SK-N-SH treated with all-trans-retinoic acid at 6 μM for 48 hours (cell line): ENCODE results near the gene CCDC159.

Source experiments
- ARNTL ChIP-seq: fragments of 450-650 bp; formaldehyde crosslinking; IDR thresholded peaks from 2 replicates; pipeline ENCODE4 v1.5.0; 2020; ENCODE audit warnings: low read depth, mild to moderate bottlenecking, moderate library complexity, borderline replicate concordance
- CSDC2 ChIP-seq: fragments of 250-450 bp; sonication (Bioruptor Pico); IDR thresholded peaks from 2 replicates; pipeline ENCODE4 v1.5.0; 2020; ENCODE audit warnings: mild to moderate bottlenecking, moderate library complexity
- GLIS3 ChIP-seq: fragments of 250-450 bp; sonication (Bioruptor Pico); IDR thresholded peaks from 2 replicates; pipeline ENCODE4 v1.5.0; 2020; ENCODE audit warnings: mild to moderate bottlenecking, moderate library complexity
- PPARA ChIP-seq: fragments of 250-450 bp; sonication (Bioruptor Pico); IDR thresholded peaks from 2 replicates; pipeline ENCODE4 v1.5.0; 2020; ENCODE audit warnings: mild to moderate bottlenecking, borderline replicate concordance
- TCF4 ChIP-seq: fragments of 250-450 bp; sonication (Bioruptor Pico); IDR thresholded peaks from 2 replicates; pipeline ENCODE4 v1.8.0; 2021; ENCODE audit warnings: mild to moderate bottlenecking, moderate library complexity, borderline replicate concordance
- ZNF565 ChIP-seq: fragments of 450-650 bp; formaldehyde crosslinking; conservative IDR thresholded peaks from 2 replicates; pipeline ENCODE4 v1.5.0; 2020; ENCODE audit warnings: low read depth, mild to moderate bottlenecking, moderate library complexity
- TF ChIP-seq, protein P1 (sequence below): fragments of 250-450 bp; sonication (Bioruptor Pico); IDR thresholded peaks from 2 replicates; pipeline ENCODE4 v1.5.1; 2020; ENCODE audit warnings: low read depth, mild to moderate bottlenecking, moderate library complexity
- TF ChIP-seq, protein P2 (sequence below): fragments of 250-450 bp; sonication (Bioruptor Pico); IDR thresholded peaks from 2 replicates; pipeline ENCODE4 v1.8.0; 2020; ENCODE audit warnings: mild to moderate bottlenecking, moderate library complexity, borderline replicate concordance

DNA sequence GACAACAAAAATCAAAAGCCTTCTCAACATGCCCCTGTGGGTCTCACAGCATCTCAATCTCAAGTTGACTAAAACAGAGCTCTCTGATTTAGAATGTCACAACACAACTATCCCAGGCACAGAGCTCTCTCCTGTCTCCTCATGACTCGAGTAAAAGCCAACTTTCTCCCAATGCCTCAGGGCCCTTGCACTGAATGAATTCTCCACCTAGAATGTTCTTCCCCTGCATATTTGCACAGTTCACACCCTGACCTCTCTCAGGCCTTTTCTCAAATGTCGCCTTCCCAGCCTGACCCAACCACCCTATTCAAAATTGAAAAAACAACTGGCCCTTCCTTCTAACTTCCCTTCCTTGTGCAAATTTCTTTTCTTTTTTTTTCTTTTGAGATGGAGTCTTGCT is 24.4 kb downstream of the CCDC159 start:
- TF ChIP-seq, protein P1, sequence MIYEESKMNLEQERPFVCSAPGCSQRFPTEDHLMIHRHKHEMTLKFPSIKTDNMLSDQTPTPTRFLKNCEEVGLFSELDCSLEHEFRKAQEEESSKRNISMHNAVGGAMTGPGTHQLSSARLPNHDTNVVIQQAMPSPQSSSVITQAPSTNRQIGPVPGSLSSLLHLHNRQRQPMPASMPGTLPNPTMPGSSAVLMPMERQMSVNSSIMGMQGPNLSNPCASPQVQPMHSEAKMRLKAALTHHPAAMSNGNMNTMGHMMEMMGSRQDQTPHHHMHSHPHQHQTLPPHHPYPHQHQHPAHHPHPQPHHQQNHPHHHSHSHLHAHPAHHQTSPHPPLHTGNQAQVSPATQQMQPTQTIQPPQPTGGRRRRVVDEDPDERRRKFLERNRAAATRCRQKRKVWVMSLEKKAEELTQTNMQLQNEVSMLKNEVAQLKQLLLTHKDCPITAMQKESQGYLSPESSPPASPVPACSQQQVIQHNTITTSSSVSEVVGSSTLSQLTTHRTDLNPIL (CRISPR knock-in tag), result no peak
- TF ChIP-seq TCF4 (CRISPR knock-in tag), result no peak
- TF ChIP-seq ZNF565 (CRISPR knock-in tag), result no peak
- TF ChIP-seq, protein P2, sequence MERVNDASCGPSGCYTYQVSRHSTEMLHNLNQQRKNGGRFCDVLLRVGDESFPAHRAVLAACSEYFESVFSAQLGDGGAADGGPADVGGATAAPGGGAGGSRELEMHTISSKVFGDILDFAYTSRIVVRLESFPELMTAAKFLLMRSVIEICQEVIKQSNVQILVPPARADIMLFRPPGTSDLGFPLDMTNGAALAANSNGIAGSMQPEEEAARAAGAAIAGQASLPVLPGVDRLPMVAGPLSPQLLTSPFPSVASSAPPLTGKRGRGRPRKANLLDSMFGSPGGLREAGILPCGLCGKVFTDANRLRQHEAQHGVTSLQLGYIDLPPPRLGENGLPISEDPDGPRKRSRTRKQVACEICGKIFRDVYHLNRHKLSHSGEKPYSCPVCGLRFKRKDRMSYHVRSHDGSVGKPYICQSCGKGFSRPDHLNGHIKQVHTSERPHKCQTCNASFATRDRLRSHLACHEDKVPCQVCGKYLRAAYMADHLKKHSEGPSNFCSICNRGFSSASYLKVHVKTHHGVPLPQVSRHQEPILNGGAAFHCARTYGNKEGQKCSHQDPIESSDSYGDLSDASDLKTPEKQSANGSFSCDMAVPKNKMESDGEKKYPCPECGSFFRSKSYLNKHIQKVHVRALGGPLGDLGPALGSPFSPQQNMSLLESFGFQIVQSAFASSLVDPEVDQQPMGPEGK (CRISPR knock-in tag), result no peak
- no peak for TF ChIP-seq ARNTL (CRISPR knock-in tag)
- no peak for TF ChIP-seq GLIS3 (CRISPR knock-in tag)
- TF ChIP-seq CSDC2, result no peak
- no peak for TF ChIP-seq PPARA
